ENCODE measurements around the gene NRL.
A peak's percentile ranks its signal among the peaks of the same experiment; 100 is the strongest.

NRL gene

DNA sequence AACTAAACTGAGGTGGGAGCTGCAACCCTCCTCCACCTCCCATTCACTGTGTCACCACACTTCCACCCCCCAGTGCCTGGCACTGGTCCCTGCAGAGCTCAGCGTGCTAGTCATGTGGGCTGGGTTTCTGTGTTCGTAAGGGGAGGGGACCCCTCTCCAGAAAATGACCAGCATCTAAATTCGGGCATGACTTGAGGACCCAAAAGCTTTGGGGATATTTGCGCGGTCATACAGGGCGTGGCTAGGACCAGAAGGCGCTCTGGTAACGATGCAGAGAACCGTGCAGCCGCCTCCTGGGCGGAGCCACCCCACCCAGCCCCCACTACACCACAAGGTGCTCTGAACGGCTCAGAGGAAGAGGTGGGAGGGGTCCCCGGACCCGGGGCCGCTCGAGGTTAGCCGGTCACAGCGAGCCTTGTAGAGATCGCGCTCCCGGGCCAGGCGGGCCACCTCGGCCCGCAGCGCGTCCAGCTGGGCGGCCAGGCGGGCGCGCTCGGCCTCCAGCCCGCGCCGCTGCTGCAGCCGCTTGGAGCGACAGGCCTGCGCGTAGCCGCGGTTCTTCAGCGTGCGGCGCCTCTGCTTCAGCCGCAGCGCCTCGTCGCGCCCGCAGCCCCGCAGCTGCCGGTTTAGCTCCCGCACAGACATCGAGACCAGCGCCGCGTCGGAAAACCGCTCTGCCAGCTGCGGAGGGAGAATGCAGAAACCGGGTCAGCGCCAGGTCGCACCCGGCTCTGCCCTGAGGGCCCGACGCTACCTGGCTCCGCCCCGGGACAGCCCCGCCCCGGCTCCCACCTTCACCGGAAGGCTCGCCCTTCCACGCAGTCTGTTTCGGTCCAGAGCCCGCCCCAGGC is 33.6 kb downstream of the NRL start:
- DNase-seq, result peak; percentile 45

DNA sequence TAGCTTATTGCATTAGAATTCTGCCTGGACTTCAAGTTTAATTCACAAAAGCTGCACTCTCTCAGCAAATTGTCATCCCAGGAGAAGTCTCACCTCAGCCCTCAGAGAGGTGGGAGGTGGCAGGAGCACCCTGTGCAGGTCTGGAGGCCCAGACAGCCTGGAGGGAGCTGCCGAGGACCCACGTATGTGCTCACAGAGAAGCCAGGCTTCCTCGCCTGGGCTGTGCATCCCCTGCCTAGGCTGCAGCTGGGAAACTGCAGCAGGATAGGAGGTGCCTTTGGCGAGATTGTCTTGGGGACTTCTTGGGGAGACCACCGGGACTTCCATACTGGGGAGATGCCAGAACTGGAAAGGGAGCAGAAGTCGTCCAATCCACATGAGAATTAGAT is 34.6 kb downstream of the NRL start:
- DNase-seq, result no peak

DNA sequence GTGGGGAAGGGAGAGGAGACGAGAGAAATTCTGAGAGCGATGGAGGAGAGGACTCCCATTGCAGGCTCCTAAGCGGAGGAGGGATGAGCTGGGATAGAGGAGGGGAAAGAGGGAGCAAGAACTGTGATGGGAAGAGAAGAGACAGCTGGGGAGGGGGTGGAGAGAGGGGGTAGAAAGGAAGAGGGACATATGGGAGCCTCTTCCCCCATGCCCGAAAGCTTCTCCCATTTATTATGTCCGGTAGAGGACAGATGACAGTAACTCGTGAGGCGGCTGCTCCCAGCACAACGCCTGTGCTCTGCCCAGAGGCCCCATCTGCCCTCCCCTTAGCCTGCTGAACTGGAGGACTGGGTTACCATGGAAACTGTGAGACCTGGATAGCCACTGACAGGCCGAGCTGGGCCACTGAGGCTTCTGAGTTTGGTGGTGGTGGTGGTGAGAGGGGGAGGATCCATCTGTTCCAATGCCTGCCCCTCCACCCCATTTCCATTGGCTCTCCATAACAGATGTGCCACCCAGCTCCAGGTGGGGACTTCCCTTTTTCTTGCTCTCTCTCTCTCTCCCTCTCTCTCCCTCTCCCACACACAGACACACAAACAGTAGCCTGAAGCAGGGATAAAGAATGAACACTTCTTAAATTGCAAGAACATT is 35.1 kb downstream of the NRL start:
- no peak for DNase-seq

DNA sequence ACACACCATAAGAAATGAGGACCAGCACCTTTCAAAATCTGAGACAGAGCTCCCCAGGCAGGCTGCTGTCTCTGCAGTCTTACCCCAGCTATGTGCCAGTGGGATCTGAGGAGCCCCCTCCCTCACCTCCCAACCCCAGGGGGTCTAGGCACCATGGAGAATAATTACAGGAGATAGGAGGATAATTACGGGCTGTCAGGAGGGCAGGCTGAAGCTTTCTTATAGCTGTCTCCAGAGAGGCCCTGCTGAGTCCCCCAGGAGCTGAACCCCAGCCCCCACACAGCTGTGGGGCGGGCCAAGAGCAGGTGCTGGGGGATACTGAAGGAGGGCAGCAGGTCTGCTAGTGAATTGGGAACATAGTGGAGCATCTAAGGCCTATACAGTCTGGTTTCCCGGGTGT is 36.6 kb downstream of the NRL start:
- no peak for DNase-seq

DNA sequence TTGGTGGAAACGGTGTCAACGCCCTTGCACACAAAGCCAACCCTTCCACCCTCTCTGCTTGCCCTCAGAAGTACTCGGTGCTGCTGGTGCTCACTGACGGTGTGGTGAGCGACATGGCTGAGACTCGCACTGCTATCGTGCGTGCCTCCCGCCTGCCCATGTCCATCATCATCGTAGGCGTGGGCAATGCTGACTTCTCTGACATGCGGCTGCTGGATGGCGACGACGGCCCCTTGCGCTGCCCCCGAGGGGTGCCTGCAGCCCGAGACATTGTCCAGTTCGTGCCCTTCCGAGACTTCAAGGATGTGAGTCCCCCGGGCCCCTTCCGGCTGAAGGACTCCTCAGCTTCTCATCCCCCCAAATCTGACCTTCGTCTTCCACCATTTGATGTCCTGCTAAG is 37.7 kb downstream of the NRL start:
- no peak for DNase-seq

DNA sequence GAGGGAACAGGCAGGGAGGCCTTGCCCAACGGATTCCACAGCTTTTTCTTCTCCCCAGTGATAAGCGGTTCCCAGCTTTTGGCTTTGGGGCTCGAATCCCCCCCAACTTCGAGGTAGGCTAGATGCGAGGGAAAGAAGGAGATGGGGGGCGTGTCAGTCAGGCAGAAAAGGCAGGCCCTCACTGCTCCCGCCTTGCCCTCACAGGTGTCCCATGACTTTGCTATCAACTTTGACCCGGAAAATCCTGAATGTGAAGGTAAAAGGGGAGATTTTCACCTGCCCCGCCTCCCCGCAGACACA is 38.5 kb downstream of the NRL start:
- DNase-seq, result no peak

DNA sequence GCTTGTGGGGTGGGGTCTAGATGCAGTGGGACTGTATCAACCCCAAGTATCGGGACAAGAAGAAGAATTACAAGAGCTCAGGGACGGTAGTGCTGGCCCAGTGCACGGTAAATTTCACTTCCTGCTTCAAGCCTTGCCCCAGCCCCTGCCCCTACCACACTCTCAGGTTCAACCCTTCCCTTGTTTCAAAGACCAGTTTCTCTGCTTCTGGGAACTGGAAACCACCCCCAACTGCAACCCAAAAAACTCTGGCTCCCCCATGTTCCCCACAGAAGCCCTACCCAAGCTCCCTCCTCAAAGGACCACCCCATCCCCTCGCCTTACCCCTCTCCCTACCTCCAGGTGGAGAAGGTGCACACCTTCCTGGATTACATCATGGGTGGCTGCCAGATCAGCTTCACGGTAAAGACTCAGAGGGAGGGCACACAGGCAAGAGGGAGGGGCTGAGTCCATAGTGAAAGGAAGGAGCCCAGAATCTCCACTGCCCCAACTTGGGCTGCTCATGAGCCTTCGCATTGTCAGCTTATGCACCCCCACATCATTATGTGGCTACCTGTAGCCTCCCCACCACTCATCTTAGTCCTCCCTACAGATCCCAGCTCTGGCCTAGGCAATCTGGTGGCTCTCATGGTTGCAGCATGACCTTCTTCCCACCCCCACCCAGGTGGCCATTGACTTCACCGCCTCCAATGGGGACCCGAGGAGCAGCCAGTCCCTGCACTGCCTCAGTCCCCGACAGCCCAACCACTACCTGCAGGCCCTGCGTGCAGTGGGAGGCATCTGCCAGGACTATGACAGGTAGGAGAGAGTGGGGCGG is 39.1 kb downstream of the NRL start:
- no peak for DNase-seq

DNA sequence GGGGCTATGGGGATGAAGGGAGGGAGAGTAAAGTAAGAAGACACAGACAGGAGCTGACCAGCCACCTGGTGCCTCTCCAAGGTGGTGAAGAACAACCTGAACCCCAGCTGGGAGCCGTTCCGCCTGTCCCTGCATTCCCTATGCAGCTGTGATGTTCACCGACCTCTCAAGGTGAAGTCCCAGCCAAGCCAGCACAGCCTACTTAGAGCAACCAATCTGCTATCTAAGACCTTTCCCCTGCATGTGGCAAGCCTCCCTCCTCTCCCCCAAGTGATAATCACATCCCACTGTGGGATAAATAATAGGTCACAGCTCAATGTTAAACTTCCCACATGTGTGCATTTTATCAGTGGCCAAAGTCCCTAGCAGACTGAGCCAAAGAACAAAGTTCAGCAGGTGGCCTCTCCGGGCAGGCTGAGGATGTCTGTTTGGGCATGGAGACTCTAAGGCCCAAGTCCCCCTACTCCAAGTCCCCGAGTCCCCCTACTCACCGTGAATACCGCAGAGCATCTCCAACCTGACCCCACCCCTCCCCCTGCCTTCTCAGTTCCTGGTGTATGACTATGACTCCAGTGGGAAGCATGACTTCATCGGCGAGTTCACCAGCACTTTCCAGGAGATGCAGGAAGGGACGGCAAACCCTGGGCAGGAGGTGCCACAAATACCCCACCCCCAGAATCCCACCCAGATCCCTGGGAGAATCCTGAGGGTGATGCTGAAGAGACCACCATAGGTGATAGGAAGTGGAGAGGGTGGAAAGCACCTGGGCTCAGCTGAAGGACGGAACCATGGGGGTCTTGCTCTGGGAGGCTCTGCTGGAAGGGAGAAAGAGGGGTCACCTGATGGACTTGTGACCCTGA is 39.9 kb downstream of the NRL start:
- no peak for DNase-seq

DNA sequence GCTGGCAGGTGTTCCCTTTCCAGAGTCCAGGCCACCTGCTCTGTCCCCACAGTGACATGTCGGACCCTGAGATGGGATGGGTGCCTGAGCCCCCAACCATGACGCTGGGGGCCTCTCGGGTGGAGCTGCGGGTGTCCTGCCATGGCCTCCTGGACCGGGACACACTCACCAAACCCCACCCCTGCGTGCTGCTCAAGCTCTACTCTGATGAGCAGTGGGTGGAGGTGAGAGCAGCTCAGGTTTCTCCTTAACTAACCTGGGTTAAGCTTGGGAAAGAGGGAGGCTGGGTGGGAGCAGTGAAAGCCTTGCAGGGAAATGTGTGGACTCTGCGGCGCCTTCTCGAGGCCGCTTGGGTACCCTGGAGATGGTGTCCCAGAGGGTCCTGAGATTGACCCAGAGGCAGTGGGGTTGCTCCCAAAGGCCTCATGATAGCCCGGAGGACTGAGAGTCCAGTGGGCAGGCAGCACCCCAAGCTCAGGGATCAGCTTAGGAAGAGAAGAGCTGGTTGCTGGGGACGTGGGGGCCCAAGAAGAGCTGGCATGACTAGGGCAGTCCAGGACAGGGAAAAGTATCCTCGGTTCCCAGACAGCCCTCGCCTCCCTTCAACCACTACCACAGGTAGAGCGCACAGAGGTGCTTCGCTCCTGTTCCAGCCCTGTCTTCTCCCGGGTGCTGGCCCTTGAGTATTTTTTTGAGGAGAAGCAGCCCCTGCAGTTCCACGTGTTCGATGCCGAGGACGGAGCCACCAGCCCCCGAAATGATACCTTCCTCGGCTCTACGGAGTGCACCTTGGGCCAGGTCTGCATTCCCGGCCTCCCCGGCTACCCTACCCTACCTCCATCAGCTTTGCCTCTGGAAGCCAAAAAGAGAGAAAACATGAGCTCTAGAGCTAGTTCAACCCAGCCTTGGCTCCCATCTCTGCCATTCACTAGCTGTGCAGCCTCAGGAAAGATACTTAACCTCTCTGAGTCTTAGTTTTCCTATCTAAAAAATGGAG is 41.6 kb downstream of the NRL start:
- DNase-seq, result no peak

DNA sequence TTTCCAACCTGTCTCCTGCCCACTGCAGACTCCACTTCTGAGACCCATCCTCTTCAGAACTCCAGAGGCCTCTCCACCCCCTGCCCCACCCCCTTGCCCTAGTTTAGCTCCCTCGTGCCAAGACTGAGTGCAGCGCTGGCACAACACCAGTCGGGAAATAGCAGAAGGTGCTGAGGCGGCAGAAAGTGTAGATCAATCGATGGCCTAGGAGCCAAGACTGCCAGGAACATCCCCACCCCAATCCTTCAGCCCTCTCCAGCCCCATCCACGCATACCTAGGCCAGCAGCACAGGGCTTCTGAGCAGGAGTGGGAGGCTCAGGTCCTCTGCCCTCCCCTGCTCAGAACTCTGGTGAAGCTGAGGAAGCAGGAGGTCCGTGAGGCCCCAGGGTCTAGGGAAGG is 42.3 kb downstream of the NRL start:
- DNase-seq, result no peak

DNA sequence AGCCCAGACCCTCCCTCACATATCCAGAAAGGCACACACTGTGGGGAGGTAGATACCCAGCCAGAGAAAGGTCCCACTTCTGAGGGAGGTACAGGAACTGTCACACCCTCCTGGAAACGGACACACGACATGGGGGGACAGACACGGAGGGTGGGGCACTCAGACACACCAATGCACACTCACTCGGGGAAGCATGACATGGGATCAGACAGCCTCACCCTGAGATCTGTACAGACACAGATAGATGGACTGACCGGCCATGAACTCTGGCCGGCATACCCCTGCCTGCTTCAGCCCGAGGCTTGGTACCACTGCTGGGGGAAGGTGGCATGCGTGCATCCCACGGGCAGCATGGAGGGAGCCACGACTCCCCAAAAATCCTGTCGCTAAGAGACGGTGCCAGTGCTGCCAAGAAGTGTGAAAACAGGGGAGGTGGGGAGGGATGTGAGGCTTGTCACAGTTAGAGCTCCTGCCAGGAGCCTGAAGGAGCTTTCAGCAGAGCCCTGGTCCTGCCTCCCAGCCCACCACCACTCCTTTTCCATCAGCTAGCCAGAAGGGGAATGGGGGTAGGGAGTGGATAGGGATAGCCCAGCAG is 42.8 kb downstream of the NRL start:
- DNase-seq, result no peak

DNA sequence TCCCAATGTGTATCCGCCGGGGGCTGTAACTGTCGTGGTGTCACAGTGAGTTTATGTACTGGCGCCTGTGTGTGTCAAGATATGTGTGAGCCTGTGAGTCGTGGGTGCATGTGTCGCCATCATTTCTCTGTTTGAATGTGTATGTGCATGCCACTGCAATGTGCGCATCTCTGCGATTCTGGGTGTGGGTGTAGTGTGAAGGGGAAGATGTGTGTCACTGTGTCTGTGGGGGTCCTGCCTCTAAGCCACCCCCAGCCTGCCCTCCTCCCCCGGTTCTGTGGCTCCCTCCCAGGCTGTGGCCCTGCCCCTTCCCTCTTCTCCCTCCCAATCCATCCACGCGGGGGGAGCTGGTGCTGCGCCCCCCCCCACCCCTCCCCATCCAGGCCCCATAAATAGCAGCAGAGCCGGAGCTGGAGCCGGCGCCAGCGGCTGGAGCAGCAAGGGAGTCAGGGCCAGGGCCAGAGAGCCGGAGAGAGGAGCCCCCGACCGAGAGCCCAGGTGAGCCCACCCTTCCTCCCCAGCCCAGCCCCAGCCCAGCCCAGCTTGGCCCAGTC is 43.5 kb downstream of the NRL start, which contains the start of gene CPNE6:
TSS of gene CPNE6 (plus strand) at position 419 of the 554 bp plus-strand sequence. CDS start 1,375 bp downstream, outside the sequence.
- DNase-seq, result no peak

DNA sequence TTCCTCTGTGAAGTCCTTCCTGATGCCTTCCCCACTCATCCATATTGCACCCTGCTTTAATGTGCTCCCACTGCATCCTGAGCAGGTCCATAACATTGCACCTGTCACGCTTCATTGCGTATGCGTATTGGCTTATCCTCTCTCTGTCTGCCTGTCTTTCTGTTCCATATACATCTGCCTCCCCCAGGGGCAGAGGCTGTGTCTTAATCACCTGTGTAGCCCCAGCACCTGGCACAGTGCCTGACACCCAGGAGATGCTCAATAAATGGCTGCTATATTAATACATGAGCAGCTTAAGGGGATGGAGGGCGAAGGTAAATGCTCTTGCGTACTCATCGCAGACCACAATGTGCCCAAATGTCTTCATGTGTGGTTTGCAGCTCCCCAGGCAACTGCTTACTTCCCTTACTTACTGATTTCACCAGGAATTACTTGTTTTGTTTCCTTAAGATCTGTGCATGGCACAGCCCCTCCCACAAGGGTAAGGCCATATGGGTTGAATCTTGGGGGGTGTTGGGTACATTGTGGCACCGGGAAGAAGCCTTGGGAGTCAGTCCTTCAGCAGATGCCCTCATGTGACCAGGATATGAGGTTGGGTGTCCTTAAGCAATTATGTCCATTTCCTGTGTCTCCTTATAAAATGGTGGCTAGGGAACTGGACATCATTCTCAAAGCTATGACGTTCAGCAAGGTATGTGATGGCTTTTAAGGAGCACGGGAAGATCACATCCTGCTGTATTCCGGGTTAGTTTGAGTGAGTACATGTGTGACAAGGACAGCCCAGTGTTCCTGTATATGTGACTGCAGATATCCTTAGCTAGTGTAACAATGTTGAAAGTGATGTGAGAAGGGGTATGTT is 44.2 kb downstream of the NRL start:
- DNase-seq, result no peak

DNA sequence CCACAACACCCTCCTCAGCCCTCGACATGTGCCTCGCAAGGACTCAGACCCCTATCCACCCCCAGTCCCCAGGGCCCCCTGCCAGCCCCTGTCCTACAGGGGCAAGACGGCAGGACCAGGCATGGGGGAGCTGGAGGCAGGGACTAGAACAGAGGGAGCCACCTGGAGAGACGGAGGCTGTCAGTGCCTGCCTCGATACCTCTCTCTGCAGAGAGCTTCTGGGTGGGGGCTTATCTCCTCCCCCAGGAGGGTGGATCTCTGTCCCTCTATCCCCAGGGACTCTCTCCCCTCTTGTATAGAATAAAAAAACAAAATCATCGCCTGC is 45.4 kb downstream of the NRL start:
- DNase-seq, result no peak

DNA sequence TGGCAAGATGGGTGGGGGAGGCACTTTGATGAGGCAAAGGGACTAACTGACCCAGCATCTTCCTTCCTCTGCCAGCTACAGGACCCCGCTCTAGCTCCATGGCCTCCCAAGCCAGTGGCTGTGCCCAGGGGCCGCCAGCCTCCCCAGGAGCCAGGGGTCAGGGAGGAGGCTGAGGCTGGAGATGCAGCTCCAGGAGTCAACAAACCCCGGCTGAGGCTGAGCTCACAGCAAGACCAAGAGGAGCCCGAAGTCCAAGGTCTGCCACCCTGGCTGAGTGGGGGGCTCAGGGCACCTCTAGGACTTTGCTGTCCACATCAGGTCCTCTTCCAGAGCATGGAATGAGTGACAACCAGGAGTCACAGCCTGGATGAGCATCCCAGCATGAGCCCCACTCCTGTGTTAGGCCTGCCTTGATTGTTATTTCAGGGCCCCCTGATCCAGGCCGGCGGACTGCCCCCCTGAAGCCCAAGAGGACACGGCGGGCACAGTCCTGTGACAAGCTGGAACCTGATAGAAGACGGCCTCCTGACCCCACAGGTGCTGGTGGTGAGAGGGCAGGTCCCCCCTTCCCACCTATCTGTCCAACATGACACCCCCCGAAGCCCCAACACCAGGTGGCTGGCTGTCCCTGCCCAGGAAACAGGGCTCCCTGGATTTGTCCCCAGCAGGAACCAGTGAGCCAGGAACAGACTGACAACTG is 45.9 kb downstream of the NRL start:
- DNase-seq, result no peak

DNA sequence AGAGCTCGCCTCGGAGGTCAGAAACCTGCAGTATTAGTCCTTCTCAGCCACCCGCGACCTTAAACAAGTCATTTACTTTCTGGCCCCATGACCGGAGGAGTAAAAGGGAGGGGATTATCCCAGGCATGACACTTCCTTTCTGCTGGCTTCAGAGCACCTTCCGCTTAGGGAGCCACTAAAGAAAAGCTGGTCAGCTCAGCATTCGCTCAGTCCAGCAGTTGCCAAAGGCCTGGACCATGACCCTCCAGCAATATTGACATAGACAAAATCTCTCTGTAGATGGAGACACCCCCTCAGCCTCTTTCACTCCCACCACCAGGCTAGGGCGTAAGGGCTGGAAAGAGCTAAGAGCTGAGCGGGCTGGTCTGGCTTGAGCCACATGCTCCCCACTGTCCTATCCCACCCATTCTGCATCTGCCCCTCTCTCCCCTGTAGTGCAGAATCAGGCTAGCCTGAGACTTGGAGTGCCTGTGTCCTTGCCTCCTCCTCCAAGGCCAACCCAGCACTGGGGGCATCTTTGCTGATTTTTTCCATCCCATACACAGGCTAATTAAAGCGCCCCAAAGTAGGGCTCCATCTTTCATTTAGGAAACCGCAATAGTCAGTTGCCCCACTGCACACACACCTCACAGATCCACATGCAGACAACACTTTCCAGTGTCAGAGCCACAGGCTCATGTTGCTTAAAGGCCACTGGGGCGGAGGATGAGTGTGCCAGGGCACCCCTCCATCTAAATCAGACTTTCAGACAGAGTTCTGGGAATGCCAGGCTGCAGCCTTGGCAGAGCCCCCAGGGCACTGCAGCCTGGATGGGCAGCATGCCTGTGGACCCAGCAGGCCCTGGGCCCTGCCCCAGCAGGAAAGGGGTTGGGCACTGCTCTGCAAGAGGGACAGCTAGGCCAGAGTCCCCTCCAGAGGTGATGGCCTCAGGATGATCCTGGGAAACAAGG is 47.3 kb downstream of the NRL start:
- DNase-seq, result no peak

DNA sequence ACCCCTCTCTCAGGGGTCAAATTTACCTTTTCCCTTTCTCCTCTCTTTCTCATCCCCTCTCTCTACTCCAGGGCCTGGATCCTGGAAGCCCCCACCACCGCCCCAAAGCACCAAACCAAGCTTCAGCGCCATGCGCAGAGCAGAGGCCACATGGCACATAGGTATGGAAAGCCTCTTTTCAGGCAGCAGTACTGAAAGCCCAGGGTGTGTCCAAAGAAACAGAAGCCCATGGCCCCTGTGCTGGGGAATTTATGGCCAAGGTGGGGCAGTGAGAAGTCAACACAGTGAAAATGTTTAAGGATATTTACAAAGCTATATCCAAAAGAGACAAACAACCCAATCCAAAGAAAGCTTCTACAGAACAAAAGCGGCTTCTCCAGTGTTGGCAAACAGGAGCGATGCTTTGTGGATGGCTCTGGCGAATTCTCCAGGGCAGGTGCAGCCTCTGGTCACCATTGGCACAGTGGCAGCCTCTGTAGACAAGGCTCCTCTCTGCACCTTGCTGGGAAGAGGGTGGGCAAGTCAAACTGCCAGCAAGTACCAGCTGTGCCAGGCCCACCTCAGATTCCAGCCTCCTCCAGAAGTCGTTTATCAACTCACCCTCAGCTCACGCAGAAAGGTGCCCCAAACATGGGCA is 48.1 kb downstream of the NRL start:
- DNase-seq, result no peak

DNA sequence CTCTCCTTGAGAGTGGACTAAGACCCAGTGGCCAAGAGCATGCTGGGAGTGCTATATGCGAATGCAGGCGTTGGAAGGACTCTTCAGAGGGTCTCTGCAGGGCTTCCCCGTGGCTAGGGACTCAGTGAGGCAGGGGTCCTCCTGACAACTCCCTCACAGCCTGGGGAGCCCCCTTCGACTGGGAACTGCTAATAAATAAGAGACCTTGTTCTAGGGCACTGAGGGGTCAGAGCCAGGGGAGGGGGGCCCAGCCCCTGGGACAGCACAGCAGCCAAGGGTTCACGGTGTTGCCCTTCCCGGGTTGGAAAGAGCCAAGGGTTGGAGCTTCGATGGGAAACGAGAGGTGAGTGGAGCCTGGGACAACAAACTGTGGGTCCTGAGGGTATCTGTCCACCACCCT is 49.3 kb downstream of the NRL start:
- no peak for DNase-seq

All from effector CD4-positive, alpha-beta T cell (primary cell).